Nephron progenitor cell (in vitro differentiated cells): ENCODE results near the gene C2orf76.

Experiments used
- DNase-seq: peaks from one replicate; pipeline ENCODE4 v3.0.0; 2021
- H3K27ac Mint-ChIP-seq: 2 replicates; pipeline ENCODE4 v1.8.0; 2021; ENCODE audit warnings: mild to moderate bottlenecking, moderate library complexity, mixed read lengths
- H3K27me3 Mint-ChIP-seq: 2 replicates; pipeline ENCODE4 v1.8.0; 2021; ENCODE audit warnings: mild to moderate bottlenecking, low read depth, mixed read lengths; ENCODE audit not compliant: poor library complexity
- H3K36me3 Mint-ChIP-seq: 2 replicates; pipeline ENCODE4 v1.8.0; 2021; ENCODE audit warnings: low read depth, mixed read lengths
- H3K4me1 Mint-ChIP-seq: 2 replicates; pipeline ENCODE4 v1.8.0; 2021; ENCODE audit warnings: mixed read lengths
- H3K4me3 Mint-ChIP-seq: 2 replicates; pipeline ENCODE4 v1.8.0; 2021; ENCODE audit warnings: mild to moderate bottlenecking, moderate library complexity, mixed read lengths
- H3K9me3 Mint-ChIP-seq: 2 replicates; pipeline ENCODE4 v1.8.0; 2021; ENCODE audit warnings: mild to moderate bottlenecking, moderate library complexity, mixed read lengths
- TF ChIP-seq, protein P1 (sequence below): fragments of 200-600 bp; sonication (generic); IDR thresholded peaks from 2 replicates; pipeline ENCODE4 v1.5.0; 2021; ENCODE audit warnings: antibody characterized with exemption

The C2orf76 gene

GRCh38 chr2:119324685-119325270 lies 41.9 kb downstream of the C2orf76 start:
- no peak for DNase-seq
- Mint-ChIP-seq H3K27ac (no peak overlapping the region), H3K9me3 (no peaks in the 10 kb centered on the region), H3K4me1 (no peaks in the 10 kb centered on the region), H3K27me3 (no peaks in the 10 kb centered on the region), H3K4me3 (no peak overlapping the region), H3K36me3 (no peaks in the 10 kb centered on the region)
- TF ChIP-seq, protein P1, sequence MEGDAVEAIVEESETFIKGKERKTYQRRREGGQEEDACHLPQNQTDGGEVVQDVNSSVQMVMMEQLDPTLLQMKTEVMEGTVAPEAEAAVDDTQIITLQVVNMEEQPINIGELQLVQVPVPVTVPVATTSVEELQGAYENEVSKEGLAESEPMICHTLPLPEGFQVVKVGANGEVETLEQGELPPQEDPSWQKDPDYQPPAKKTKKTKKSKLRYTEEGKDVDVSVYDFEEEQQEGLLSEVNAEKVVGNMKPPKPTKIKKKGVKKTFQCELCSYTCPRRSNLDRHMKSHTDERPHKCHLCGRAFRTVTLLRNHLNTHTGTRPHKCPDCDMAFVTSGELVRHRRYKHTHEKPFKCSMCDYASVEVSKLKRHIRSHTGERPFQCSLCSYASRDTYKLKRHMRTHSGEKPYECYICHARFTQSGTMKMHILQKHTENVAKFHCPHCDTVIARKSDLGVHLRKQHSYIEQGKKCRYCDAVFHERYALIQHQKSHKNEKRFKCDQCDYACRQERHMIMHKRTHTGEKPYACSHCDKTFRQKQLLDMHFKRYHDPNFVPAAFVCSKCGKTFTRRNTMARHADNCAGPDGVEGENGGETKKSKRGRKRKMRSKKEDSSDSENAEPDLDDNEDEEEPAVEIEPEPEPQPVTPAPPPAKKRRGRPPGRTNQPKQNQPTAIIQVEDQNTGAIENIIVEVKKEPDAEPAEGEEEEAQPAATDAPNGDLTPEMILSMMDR: no peak

DNA sequence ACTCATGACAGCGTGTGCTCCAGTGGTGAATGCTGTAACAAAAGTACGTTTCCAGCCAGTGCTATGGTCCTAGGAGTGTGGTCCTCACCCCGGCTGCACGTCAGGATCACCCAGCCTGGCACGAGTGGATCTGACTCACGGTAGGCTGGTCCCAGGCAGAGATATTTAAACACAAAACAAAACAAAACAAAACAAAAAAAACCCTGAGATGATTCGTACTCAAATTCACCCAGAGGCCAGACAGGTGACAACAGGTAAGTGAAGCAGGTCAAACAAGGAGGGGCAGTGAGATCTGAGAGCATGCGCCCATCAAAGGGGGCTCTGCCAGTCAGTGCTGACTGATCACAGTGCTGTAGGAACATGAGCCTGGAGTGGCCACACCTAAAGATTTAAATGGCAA lies 43.2 kb downstream of the C2orf76 start:
- Mint-ChIP-seq H3K36me3 (no peaks in the 10 kb centered on the region), H3K4me1 (no peaks in the 10 kb centered on the region), H3K9me3 (no peaks in the 10 kb centered on the region), H3K27ac (no peak overlapping the region), H3K4me3 (no peak overlapping the region), H3K27me3 (no peaks in the 10 kb centered on the region)
- no peak for DNase-seq
- TF ChIP-seq, protein P1: no peak

DNA sequence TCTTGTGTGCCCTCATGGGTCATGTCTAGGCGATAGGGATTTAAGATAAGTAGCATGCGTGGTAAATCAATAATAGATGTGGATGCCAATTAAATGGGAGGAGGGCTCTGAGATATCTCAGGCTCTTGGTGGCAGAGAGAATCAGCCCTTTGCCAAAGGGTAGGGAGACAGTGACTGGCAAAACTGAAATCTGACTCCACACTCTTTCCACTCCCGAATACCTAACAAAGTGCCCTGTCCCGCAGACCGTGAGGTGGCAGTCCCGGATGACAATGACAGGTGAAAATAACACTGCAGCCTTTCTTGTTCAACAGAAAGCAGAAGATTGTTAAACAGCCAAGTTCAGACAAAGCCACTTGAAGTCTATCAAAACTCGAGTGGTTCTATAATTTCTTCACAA lies 47.0 kb downstream of the C2orf76 start:
- no peaks in the 10 kb centered on the region for H3K4me1 Mint-ChIP-seq
- H3K27ac Mint-ChIP-seq: no peak overlapping the region

GRCh38 chr2:119317554-119317953 lies 49.1 kb downstream of the C2orf76 start:
- H3K27me3 Mint-ChIP-seq: no peaks in the 10 kb centered on the region
- H3K4me1 Mint-ChIP-seq: no peaks in the 10 kb centered on the region
- H3K27ac Mint-ChIP-seq: no peak overlapping the region
- DNase-seq: no peak
- TF ChIP-seq, protein P1: no peak
- no peak overlapping the region for H3K4me3 Mint-ChIP-seq
- peaks cover 10% of the 10 kb centered on the region for H3K36me3 Mint-ChIP-seq
- peaks cover 9% of the 10 kb centered on the region for H3K9me3 Mint-ChIP-seq

More for the DNA sequence above, 47.0 kb downstream of the C2orf76 start:
- Mint-ChIP-seq H3K4me3 (no peak overlapping the region), H3K27me3 (no peaks in the 10 kb centered on the region), H3K9me3 (peaks cover 6% of the 10 kb centered on the region), H3K36me3 (peaks cover 7% of the 10 kb centered on the region)
- no peak for DNase-seq
- TF ChIP-seq, protein P1: no peak

DNA sequence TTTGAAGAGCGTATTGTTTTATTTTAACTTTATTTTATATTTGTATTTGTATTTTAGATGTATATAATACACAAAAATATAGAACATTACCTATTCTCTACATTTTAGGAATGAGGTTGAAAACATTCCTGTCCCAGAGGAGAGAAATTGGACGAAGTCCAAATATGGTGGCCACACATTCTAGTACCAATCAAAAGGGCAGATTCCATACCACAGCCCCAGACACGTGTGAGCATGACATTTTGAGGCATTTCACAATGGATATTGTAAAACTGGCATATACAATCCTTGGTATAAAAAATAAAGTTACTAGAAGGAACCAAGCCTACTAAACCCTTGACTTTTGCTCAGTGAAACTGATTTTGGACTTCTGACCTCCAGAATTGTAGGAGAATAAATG lies 50.6 kb downstream of the C2orf76 start:
- Mint-ChIP-seq H3K4me1 (peaks cover 4% of the 10 kb centered on the region), H3K27ac (no peak overlapping the region), H3K9me3 (peaks cover 9% of the 10 kb centered on the region), H3K27me3 (peaks cover 3% of the 10 kb centered on the region), H3K36me3 (peaks cover 10% of the 10 kb centered on the region), H3K4me3 (no peak overlapping the region)
- DNase-seq: no peak
- TF ChIP-seq, protein P1: no peak

DNA sequence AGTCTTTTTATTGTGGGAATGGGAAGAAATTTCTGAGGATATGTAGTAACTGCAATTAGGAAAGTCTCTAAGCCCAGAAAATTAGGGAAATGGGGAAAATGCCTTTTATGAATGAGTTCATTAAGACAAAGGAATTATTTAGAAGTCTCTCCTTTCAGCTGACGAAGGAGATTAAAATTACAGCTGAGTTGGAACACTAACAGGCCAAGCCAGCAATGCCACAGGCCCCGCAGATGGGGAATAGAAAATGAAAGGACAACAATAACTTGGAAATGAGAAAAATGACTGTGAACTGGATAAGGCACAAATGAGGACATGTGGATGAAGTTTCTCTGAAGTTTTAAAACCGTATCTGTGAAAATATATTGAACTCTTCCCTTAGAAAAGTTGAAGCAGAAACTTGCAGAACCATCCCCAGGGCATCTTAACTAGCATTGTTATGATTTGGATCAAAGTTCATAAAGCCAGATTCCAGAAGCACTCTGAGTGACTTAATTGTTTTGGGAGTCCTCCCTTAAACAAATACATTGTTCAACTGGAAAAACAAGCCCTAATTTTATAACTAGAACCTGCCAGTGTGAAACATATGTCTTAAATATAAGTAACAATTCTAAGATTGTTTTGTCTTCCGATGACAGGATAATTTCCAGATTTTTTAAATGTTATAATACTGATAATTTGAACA lies 51.3 kb downstream of the C2orf76 start:
- H3K4me1 Mint-ChIP-seq: peaks cover 7% of the 10 kb centered on the region
- H3K9me3 Mint-ChIP-seq: peaks cover 9% of the 10 kb centered on the region
- DNase-seq: no peak
- no peak overlapping the region for H3K27ac Mint-ChIP-seq
- H3K36me3 Mint-ChIP-seq: peaks cover 10% of the 10 kb centered on the region
- TF ChIP-seq, protein P1: no peak
- no peak overlapping the region for H3K4me3 Mint-ChIP-seq
- peaks cover 3% of the 10 kb centered on the region for H3K27me3 Mint-ChIP-seq
